Activated T-cell treated with anti-CD3 and anti-CD28 coated beads, Interleukin-2, amount 50 U/mL, for 24 hours (primary cell): ENCODE data around the gene RPTN.
"Not testable (repeated sequence)": the region's sequence is repeated elsewhere in the genome, so short reads cannot be mapped to it uniquely, and the experiment has no call there.

Source experiments
- DNase-seq: peaks from one replicate; pipeline ENCODE4 v3.0.0-alpha.2; 2020
- H3K27ac Mint-ChIP-seq: 2 replicates; pipeline ENCODE4 v1.8.0; 2020; ENCODE audit warnings: mild to moderate bottlenecking, mixed read lengths
- H3K27me3 Mint-ChIP-seq: 2 replicates; pipeline ENCODE4 v1.8.0; 2020; ENCODE audit warnings: mixed read lengths
- H3K36me3 Mint-ChIP-seq: 2 replicates; pipeline ENCODE4 v1.8.0; 2020; ENCODE audit warnings: low read depth, mixed read lengths
- H3K4me1 Mint-ChIP-seq: 2 replicates; pipeline ENCODE4 v1.8.0; 2020; ENCODE audit warnings: low read depth, mixed read lengths
- H3K4me3 Mint-ChIP-seq: 2 replicates; pipeline ENCODE4 v1.8.0; 2020; ENCODE audit warnings: mild to moderate bottlenecking, moderate library complexity, mixed read lengths
- H3K9me3 Mint-ChIP-seq: 2 replicates; pipeline ENCODE4 v1.8.0; 2020; ENCODE audit warnings: mixed read lengths

The RPTN gene

GRCh38 chr1:152144674-152145183 lies 14.3 kb downstream of the RPTN start:
- H3K4me1 Mint-ChIP-seq, H3K36me3 Mint-ChIP-seq, H3K27ac Mint-ChIP-seq, DNase-seq, H3K4me3 Mint-ChIP-seq: not testable (repeated sequence)
- H3K27me3 Mint-ChIP-seq = peaks cover 57% of the 10 kb centered on the region
- H3K9me3 Mint-ChIP-seq = peaks cover 17% of the 10 kb centered on the region

GRCh38 chr1:152143150-152143887 lies 15.7 kb downstream of the RPTN start:
- peaks cover 66% of the 10 kb centered on the region for H3K27me3 Mint-ChIP-seq
- H3K36me3 Mint-ChIP-seq = no peaks in the 10 kb centered on the region
- DNase-seq = no peak
- H3K4me1 Mint-ChIP-seq = peaks cover 9% of the 10 kb centered on the region
- H3K4me3 Mint-ChIP-seq = no peak overlapping the region
- peaks cover 8% of the 10 kb centered on the region for H3K9me3 Mint-ChIP-seq
- no peak overlapping the region for H3K27ac Mint-ChIP-seq

- H3K4me1 Mint-ChIP-seq = peaks cover 9% of the 10 kb centered on the region
- no peak for DNase-seq
- peaks cover 69% of the 10 kb centered on the region for H3K27me3 Mint-ChIP-seq
- no peaks in the 10 kb centered on the region for H3K36me3 Mint-ChIP-seq
- H3K27ac Mint-ChIP-seq = no peak overlapping the region
- H3K4me3 Mint-ChIP-seq = no peak overlapping the region
- peaks cover 6% of the 10 kb centered on the region for H3K9me3 Mint-ChIP-seq
Observed at GRCh38 chr1:152141971-152142584, 16.9 kb downstream of the RPTN start.

- H3K4me1 Mint-ChIP-seq = no peaks in the 10 kb centered on the region
- no peak overlapping the region for H3K4me3 Mint-ChIP-seq
- no peak overlapping the region for H3K27ac Mint-ChIP-seq
- DNase-seq = no peak
- H3K27me3 Mint-ChIP-seq = peaks cover 66% of the 10 kb centered on the region
- no peaks in the 10 kb centered on the region for H3K36me3 Mint-ChIP-seq
- peaks cover 4% of the 10 kb centered on the region for H3K9me3 Mint-ChIP-seq
Observed at GRCh38 chr1:152137215-152137614, 21.8 kb downstream of the RPTN start.

GRCh38 chr1:152130186-152130585 lies 28.8 kb downstream of the RPTN start:
- H3K36me3 Mint-ChIP-seq = no peaks in the 10 kb centered on the region
- H3K4me1 Mint-ChIP-seq = no peaks in the 10 kb centered on the region
- H3K9me3 Mint-ChIP-seq = peaks cover 4% of the 10 kb centered on the region
- DNase-seq = no peak
- no peak overlapping the region for H3K27ac Mint-ChIP-seq
- no peak overlapping the region for H3K4me3 Mint-ChIP-seq
- H3K27me3 Mint-ChIP-seq = peaks cover 75% of the 10 kb centered on the region

GRCh38 chr1:152127673-152128072 lies 31.4 kb downstream of the RPTN start:
- Mint-ChIP-seq H3K27ac (no peak overlapping the region), H3K36me3 (no peaks in the 10 kb centered on the region), H3K9me3 (no peaks in the 10 kb centered on the region), H3K27me3 (peaks cover 69% of the 10 kb centered on the region), H3K4me1 (no peaks in the 10 kb centered on the region), H3K4me3 (no peak overlapping the region)
- no peak for DNase-seq

GRCh38 chr1:152125834-152126443 lies 33.1 kb downstream of the RPTN start:
- peaks cover 72% of the 10 kb centered on the region for H3K27me3 Mint-ChIP-seq
- no peak for DNase-seq
- no peaks in the 10 kb centered on the region for H3K4me1 Mint-ChIP-seq
- no peak overlapping the region for H3K4me3 Mint-ChIP-seq
- H3K9me3 Mint-ChIP-seq = no peaks in the 10 kb centered on the region
- no peak overlapping the region for H3K27ac Mint-ChIP-seq
- no peaks in the 10 kb centered on the region for H3K36me3 Mint-ChIP-seq

GRCh38 chr1:152118915-152119314 lies 40.1 kb downstream of the RPTN start:
- no peaks in the 10 kb centered on the region for H3K4me1 Mint-ChIP-seq
- H3K36me3 Mint-ChIP-seq = no peaks in the 10 kb centered on the region
- no peak for DNase-seq
- H3K27me3 Mint-ChIP-seq = peaks cover 52% of the 10 kb centered on the region
- no peak overlapping the region for H3K4me3 Mint-ChIP-seq
- no peak overlapping the region for H3K27ac Mint-ChIP-seq
- H3K9me3 Mint-ChIP-seq = no peaks in the 10 kb centered on the region

GRCh38 chr1:152115344-152115743 lies 43.7 kb downstream of the RPTN start, which contains the start of gene TCHH:
Gene TCHH, minus strand, starts transcription at chr1:152115444. Its CDS starts 1,364 bp downstream, at chr1:152114080.
- H3K27me3 Mint-ChIP-seq = peaks cover 33% of the 10 kb centered on the region
- no peaks in the 10 kb centered on the region for H3K9me3 Mint-ChIP-seq
- H3K4me3 Mint-ChIP-seq = no peak within 1 kb of the TSS
- H3K27ac Mint-ChIP-seq = no peak within 1 kb of the TSS
- no peaks in the 10 kb centered on the region for H3K4me1 Mint-ChIP-seq
- no peaks in the 10 kb centered on the region for H3K36me3 Mint-ChIP-seq
- DNase-seq = no peak

GRCh38 chr1:152112885-152113432 lies 46.1 kb downstream of the RPTN start:
- H3K27me3 Mint-ChIP-seq = peaks cover 18% of the 10 kb centered on the region

GRCh38 chr1:152112101-152112884 lies 46.7 kb downstream of the RPTN start:
- Mint-ChIP-seq H3K4me3 (no peak overlapping the region), H3K9me3 (no peaks in the 10 kb centered on the region), H3K27ac (no peak overlapping the region), H3K4me1 (no peaks in the 10 kb centered on the region), H3K36me3 (no peaks in the 10 kb centered on the region), H3K27me3 (peaks cover 16% of the 10 kb centered on the region)
- DNase-seq = peak; percentile 49

More at GRCh38 chr1:152112885-152113432, 46.1 kb downstream of the RPTN start:
- H3K27ac Mint-ChIP-seq = no peak overlapping the region
- no peak overlapping the region for H3K4me3 Mint-ChIP-seq
- H3K4me1 Mint-ChIP-seq = no peaks in the 10 kb centered on the region
- H3K9me3 Mint-ChIP-seq = no peaks in the 10 kb centered on the region
- no peak for DNase-seq
- no peaks in the 10 kb centered on the region for H3K36me3 Mint-ChIP-seq

GRCh38 chr1:152111515-152111968 lies 47.5 kb downstream of the RPTN start:
- Mint-ChIP-seq H3K4me3 (no peak overlapping the region), H3K9me3 (no peaks in the 10 kb centered on the region), H3K4me1 (no peaks in the 10 kb centered on the region), H3K27ac (no peak overlapping the region), H3K27me3 (peaks cover 9% of the 10 kb centered on the region), H3K36me3 (no peaks in the 10 kb centered on the region)
- DNase-seq = no peak

GRCh38 chr1:152110860-152111514 lies 48.0 kb downstream of the RPTN start:
- peak; percentile 66 for DNase-seq
- Mint-ChIP-seq H3K36me3 (no peaks in the 10 kb centered on the region), H3K9me3 (no peaks in the 10 kb centered on the region), H3K27me3 (peaks cover 3% of the 10 kb centered on the region), H3K4me3 (no peak overlapping the region), H3K27ac (no peak overlapping the region), H3K4me1 (no peaks in the 10 kb centered on the region)
